ENCODE results near the gene WAC. TPM values are rescaled to one million over a fixed set of nuclear protein-coding genes. Genes with fewer than 3 reads are reported as not detected.
"Not testable (repeated sequence)": the region's sequence is repeated elsewhere in the genome, so short reads cannot be mapped to it uniquely, and the experiment has no call there.

WAC gene
- total RNA-seq, 1 experiment from 2014 or later: 196 TPM

GRCh38 chr10:28652106-28652505 lies 119.2 kb downstream of the WAC start:
- H3K27me3 ChIP-seq (replicated peaks; ENCODE audit: control insufficient read depth, insufficient read depth, low read length): no peaks in the 10 kb centered on the region
- TF ChIP-seq CTCF (IDR thresholded peaks at IDR 0.05; ENCODE audit: insufficient read depth in 1 of 2, low read depth in 1 of 2, low read length in 1 of 2, severe bottlenecking in 1 of 2, unreplicated experiment in 1 of 2): no peak
- no peak for DNase-seq
- H3K36me3 Mint-ChIP-seq (ENCODE audit: insufficient read depth, unreplicated experiment): no peaks in the 10 kb centered on the region
- H3K9me3 ChIP-seq: peaks cover 7% of the 10 kb centered on the region
- no peak overlapping the region for H3K4me3 ChIP-seq (ENCODE audit: low read depth, low read length)
- H3K27me3 Mint-ChIP-seq (ENCODE audit: insufficient read depth, unreplicated experiment): no peaks in the 10 kb centered on the region
- H3K4me3 Mint-ChIP-seq (ENCODE audit: unreplicated experiment): no peak overlapping the region
- H3K4me1 ChIP-seq: no peaks in the 10 kb centered on the region
- intact Hi-C loops (cut with micrococcal nuclease; ENCODE audit: unreplicated experiment): no loop called here
- H3K36me3 ChIP-seq (ENCODE audit: control insufficient read depth, insufficient read depth, low read length): no peaks in the 10 kb centered on the region
- no peaks in the 10 kb centered on the region for H3K9me3 Mint-ChIP-seq (ENCODE audit: unreplicated experiment)
- ChIA-PET CTCF (interaction anchor here (1.0 kb wide), 1 partner anchor 653 kb away, joined by 3 read pairs; no protein-coding TSS in a partner anchor), POLR2A (interaction anchor here (0.6 kb wide), 1 partner anchor 340 kb away, joined by 4 read pairs; no protein-coding TSS in a partner anchor)
- H3K27ac Mint-ChIP-seq (ENCODE audit: unreplicated experiment): no peak overlapping the region
- no peaks in the 10 kb centered on the region for H3K4me1 Mint-ChIP-seq (ENCODE audit: low read depth, unreplicated experiment)
- no TSS peak for BruUV-seq (replicated peaks)

GRCh38 chr10:28652703-28653102 lies 119.8 kb downstream of the WAC start:
- BruUV-seq (replicated peaks): no TSS peak

GRCh38 chr10:28658824-28659223 lies 125.9 kb downstream of the WAC start:
- H3K4me1 Mint-ChIP-seq (ENCODE audit: low read depth, unreplicated experiment); H3K27me3 ChIP-seq (replicated peaks; ENCODE audit: control insufficient read depth, insufficient read depth, low read length); H3K9me3 Mint-ChIP-seq (ENCODE audit: unreplicated experiment); H3K27me3 Mint-ChIP-seq (ENCODE audit: insufficient read depth, unreplicated experiment); CTCF ChIA-PET; DNase-seq; H3K4me3 Mint-ChIP-seq (ENCODE audit: unreplicated experiment); H3K4me3 ChIP-seq (ENCODE audit: low read depth, low read length); H3K9me3 ChIP-seq; H3K4me1 ChIP-seq; H3K27ac Mint-ChIP-seq (ENCODE audit: unreplicated experiment); POLR2A ChIA-PET; H3K36me3 ChIP-seq (ENCODE audit: control insufficient read depth, insufficient read depth, low read length); intact Hi-C loops (cut with micrococcal nuclease; ENCODE audit: unreplicated experiment); H3K36me3 Mint-ChIP-seq (ENCODE audit: insufficient read depth, unreplicated experiment); BruUV-seq (replicated peaks): not testable (repeated sequence)

More at GRCh38 chr10:28652703-28653102, 119.8 kb downstream of the WAC start:
- Histone ChIP-seq H3K36me3 (ENCODE audit: control insufficient read depth, insufficient read depth, low read length) (no peaks in the 10 kb centered on the region), H3K4me1 (no peaks in the 10 kb centered on the region), H3K9me3 (peaks cover 7% of the 10 kb centered on the region), H3K4me3 (ENCODE audit: low read depth, low read length) (no peak overlapping the region), H3K27me3 (replicated peaks; ENCODE audit: control insufficient read depth, insufficient read depth, low read length) (no peaks in the 10 kb centered on the region)
- H3K9me3 Mint-ChIP-seq (ENCODE audit: unreplicated experiment): no peaks in the 10 kb centered on the region
- intact Hi-C loops (cut with micrococcal nuclease; ENCODE audit: unreplicated experiment): no loop called here
- CTCF ChIA-PET: interaction anchor here (0.6 to 1.0 kb wide), 2 partner anchors 447 to 652 kb away, joined by 3 read pairs; no protein-coding TSS in a partner anchor
- H3K4me1 Mint-ChIP-seq (ENCODE audit: low read depth, unreplicated experiment): no peaks in the 10 kb centered on the region
- H3K36me3 Mint-ChIP-seq (ENCODE audit: insufficient read depth, unreplicated experiment): no peaks in the 10 kb centered on the region
- H3K4me3 Mint-ChIP-seq (ENCODE audit: unreplicated experiment): no peak overlapping the region
- no peaks in the 10 kb centered on the region for H3K27me3 Mint-ChIP-seq (ENCODE audit: insufficient read depth, unreplicated experiment)
- POLR2A ChIA-PET: interaction anchor here (0.6 kb wide), 1 partner anchor 49 kb away, joined by 3 read pairs; no protein-coding TSS in a partner anchor
- TF ChIP-seq CTCF (IDR thresholded peaks at IDR 0.05; ENCODE audit: insufficient read depth in 1 of 2, low read depth in 1 of 2, low read length in 1 of 2, severe bottlenecking in 1 of 2, unreplicated experiment in 1 of 2): no peak
- no peak overlapping the region for H3K27ac Mint-ChIP-seq (ENCODE audit: unreplicated experiment)
- no peak for DNase-seq

All from Caco-2 (cell line).